HG03432 (cell line): Measurements from ENCODE around the gene PRRC2A.

ENCODE experiments used
- ATAC-seq: cut with Tn5 transposase; IDR thresholded peaks from one replicate; pipeline ENCODE4 v1.9.1; 2021; ENCODE audit warnings: mild to moderate bottlenecking, moderate library complexity; ENCODE audit not compliant: unreplicated experiment

Gene PRRC2A

GRCh38 chr6:31643818-31644454 lies 23.4 kb downstream of the PRRC2A start:
- no peak for ATAC-seq

GRCh38 chr6:31645325-31645724 lies 24.8 kb downstream of the PRRC2A start:
- no peak for ATAC-seq

GRCh38 chr6:31651602-31652191 lies 31.2 kb downstream of the PRRC2A start:
- ATAC-seq = peak; percentile 19

- ATAC-seq = peak; percentile 73
These were observed 32.6 kb downstream of the PRRC2A start for GRCh38 chr6:31652925-31653724.

- ATAC-seq = no peak
These were observed 34.2 kb downstream of the PRRC2A start for GRCh38 chr6:31654574-31655348.

- no peak for ATAC-seq
These were observed 35.1 kb downstream of the PRRC2A start, which contains the start of gene APOM for GRCh38 chr6:31655349-31656237. Gene APOM (plus strand): TSS chr6:31655894. CDS start chr6:31655967, 73 bp downstream.

GRCh38 chr6:31657406-31658157 lies 37.1 kb downstream of the PRRC2A start:
- no peak for ATAC-seq

- no peak for ATAC-seq
These were observed 37.7 kb downstream of the PRRC2A start for GRCh38 chr6:31658158-31658688.

- no peak for ATAC-seq
These were observed 38.6 kb downstream of the PRRC2A start for GRCh38 chr6:31658983-31659648.

- no peak for ATAC-seq
These were observed 39.3 kb downstream of the PRRC2A start for GRCh38 chr6:31659649-31660380.

GRCh38 chr6:31660381-31661261 lies 40.1 kb downstream of the PRRC2A start, which contains the start of gene C6orf47:
Gene C6orf47 (minus strand): TSS chr6:31660778. CDS start chr6:31659947, 831 bp downstream.
- ATAC-seq = peak; percentile 51

- ATAC-seq = no peak
These were observed 41.0 kb downstream of the PRRC2A start for GRCh38 chr6:31661262-31662123.

GRCh38 chr6:31662124-31662723 lies 41.7 kb downstream of the PRRC2A start:
- no peak for ATAC-seq

GRCh38 chr6:31663126-31663960 lies 42.8 kb downstream of the PRRC2A start:
- ATAC-seq = no peak
